Muscle layer of duodenum (tissue), 2 donors: ENCODE results near the gene RAB25.

Source experiments
- H3K27ac ChIP-seq: one replicate; pipeline ENCODE4 v1.7.0; 2013; ENCODE audit warnings: mild to moderate bottlenecking, low read length
- H3K27me3 ChIP-seq: one replicate; pipeline ENCODE4 v1.7.0; 2013; ENCODE audit warnings: low read depth, mild to moderate bottlenecking, control low read depth, low read length
- H3K36me3 ChIP-seq, 2 donors: one replicate each; pipeline ENCODE4 v1.7.0; 2013; ENCODE audit warnings: low read length in 2 of 2, control low read depth in 1 of 2, mild to moderate bottlenecking in 1 of 2; ENCODE audit not compliant: insufficient read depth in 2 of 2, control insufficient read depth in 1 of 2
- H3K4me1 ChIP-seq, 2 donors: one replicate each; pipeline ENCODE4 v1.7.0; 2013; ENCODE audit warnings: low read length in 2 of 2, mild to moderate bottlenecking in 2 of 2, control low read depth in 1 of 2, moderate library complexity in 1 of 2; ENCODE audit not compliant: insufficient read depth in 2 of 2, control insufficient read depth in 1 of 2
- H3K4me3 ChIP-seq, 2 donors: one replicate each; pipeline ENCODE4 v1.7.0; 2013; ENCODE audit warnings: low read length in 2 of 2, low read depth in 1 of 2, mild to moderate bottlenecking in 1 of 2
- H3K9me3 ChIP-seq, 2 donors: one replicate each; pipeline ENCODE4 v1.7.0; 2013; ENCODE audit warnings: low read length in 2 of 2, control low read depth in 1 of 2, mild to moderate bottlenecking in 1 of 2; ENCODE audit not compliant: control insufficient read depth in 1 of 2
- donor health status: healthy.

RAB25 gene

GRCh38 chr1:156080863-156081179, 19.9 kb downstream of the RAB25 start:
- H3K27me3 ChIP-seq, result peaks cover 4% of the 10 kb centered on the region
- no peaks in the 10 kb centered on the region for H3K9me3 ChIP-seq
- H3K4me3 ChIP-seq, result no peak overlapping the region
- H3K36me3 ChIP-seq, result no peaks in the 10 kb centered on the region
- peaks cover 0 to 23% of the 10 kb centered on the region in 2 donors for H3K4me1 ChIP-seq
- no peak overlapping the region for H3K27ac ChIP-seq

DNA sequence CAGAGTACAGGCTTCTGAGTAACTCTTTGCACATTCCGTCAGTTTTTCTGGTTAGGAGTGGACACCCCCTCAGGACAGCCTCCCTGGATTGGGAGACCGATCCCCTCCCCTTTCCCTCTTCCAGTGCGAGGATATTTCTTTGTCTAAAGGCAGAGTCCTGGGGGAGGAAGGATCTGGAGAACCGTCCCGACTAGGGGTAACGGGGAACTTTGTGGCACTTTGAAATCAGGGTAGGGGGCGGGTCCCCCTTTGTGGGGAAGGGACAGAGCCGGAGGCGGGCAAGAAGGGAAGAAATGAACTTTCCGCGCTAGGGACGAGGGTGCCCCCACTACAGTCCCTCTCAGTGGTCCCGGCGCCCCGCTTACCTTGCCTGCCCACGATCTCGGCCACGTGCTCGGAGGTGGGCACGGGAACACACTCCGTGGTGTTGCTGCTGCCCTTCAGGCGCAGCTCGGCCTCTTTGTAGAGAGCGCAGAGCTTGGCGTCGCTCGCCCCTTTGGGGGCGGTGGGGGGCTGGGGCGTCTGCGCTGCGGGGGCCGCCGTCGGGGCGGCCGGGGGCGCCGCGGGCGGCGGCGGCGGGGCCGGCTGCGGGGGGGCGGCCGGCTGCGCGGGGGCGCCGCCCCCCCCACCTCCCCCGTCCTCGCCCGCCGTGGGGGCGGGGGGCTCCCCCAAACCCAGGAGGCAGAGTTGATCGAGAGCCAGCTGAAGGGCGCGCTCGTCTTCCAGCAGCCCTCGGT, 20.4 kb downstream of the RAB25 start:
- peak overlapping the region; percentile 73 to 87 for H3K4me3 ChIP-seq
- no peaks in the 10 kb centered on the region for H3K36me3 ChIP-seq
- no peak overlapping the region for H3K27ac ChIP-seq
- peaks cover 0 to 27% of the 10 kb centered on the region in 2 donors for H3K4me1 ChIP-seq
- peaks cover 4% of the 10 kb centered on the region for H3K27me3 ChIP-seq
- H3K9me3 ChIP-seq, result no peaks in the 10 kb centered on the region

DNA sequence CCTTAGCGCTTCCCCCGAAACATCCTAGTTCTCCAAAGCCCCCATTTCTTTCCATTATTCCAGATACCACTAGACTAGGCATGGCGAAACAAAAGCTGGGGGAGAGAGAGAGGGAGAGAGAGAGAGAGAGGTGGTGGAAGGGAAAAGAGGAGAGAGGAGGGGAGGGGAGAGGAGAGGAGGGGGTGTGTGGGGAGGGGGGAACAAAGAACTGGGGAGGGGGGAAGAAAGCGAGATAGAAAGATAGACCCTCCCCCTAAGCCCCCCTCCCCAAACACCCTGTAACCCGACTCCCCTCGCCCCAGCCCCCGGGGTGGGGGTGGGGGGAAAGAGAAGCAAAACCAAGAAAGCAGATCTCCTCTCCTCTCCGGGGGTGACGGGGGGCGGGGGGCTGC, 21.0 kb downstream of the RAB25 start:
- Histone ChIP-seq H3K27ac (no peak overlapping the region), H3K4me3 (peak overlapping the region; percentile 73 to 87), H3K4me1 (peaks cover 0 to 32% of the 10 kb centered on the region in 2 donors), H3K36me3 (no peaks in the 10 kb centered on the region), H3K9me3 (no peaks in the 10 kb centered on the region), H3K27me3 (peaks cover 4% of the 10 kb centered on the region)

DNA sequence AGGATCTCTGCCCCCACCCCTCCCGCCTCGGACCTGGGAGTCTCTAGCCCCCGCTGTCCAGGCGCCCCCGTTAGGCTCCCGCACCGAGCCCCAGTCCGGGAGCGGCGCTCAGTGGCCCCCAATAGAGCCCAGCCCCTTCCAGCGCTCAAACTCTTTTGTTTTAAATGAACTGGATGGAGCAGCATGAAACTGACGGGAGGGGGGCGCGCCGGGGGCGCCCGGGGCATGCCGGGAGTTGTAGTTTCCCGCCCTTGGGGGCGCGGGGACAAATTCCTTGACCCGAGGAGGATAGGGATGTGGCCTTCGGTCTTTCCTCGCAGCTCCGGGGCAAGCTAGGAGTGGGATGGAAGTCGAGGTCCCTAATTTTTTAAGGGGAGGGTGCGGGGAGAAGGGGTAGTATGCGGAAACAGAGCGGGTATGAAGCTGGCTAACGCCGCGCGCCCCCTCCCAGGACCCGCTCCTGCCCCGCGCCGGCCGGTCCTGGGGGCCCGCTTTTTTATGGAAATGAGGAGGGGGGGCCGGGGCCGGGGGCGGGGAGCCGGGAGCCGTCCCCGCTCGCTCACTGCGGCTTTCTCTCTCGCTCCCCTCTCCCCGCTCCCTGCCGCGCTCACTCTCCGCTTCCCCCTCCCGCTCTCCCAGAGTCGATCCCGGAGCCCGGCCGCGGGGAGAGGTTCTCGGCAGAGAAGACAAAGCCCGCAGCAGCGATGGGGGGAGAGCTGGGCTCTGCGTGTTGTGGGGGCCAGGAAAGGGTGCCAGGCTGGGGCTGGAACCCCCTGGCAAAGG, 21.5 kb downstream of the RAB25 start, which contains the start of gene MEX3A:
Gene MEX3A (minus strand): TSS at position 157 of the 783 bp plus-strand sequence. CDS start 467 bp downstream, outside the sequence.
- Histone ChIP-seq H3K27ac (no peak within 1 kb of the TSS), H3K4me3 (peak within 1 kb of the TSS; percentile 73 to 87), H3K27me3 (peaks cover 4% of the 10 kb centered on the region), H3K4me1 (peaks cover 0 to 34% of the 10 kb centered on the region in 2 donors), H3K36me3 (no peaks in the 10 kb centered on the region), H3K9me3 (no peaks in the 10 kb centered on the region)

DNA sequence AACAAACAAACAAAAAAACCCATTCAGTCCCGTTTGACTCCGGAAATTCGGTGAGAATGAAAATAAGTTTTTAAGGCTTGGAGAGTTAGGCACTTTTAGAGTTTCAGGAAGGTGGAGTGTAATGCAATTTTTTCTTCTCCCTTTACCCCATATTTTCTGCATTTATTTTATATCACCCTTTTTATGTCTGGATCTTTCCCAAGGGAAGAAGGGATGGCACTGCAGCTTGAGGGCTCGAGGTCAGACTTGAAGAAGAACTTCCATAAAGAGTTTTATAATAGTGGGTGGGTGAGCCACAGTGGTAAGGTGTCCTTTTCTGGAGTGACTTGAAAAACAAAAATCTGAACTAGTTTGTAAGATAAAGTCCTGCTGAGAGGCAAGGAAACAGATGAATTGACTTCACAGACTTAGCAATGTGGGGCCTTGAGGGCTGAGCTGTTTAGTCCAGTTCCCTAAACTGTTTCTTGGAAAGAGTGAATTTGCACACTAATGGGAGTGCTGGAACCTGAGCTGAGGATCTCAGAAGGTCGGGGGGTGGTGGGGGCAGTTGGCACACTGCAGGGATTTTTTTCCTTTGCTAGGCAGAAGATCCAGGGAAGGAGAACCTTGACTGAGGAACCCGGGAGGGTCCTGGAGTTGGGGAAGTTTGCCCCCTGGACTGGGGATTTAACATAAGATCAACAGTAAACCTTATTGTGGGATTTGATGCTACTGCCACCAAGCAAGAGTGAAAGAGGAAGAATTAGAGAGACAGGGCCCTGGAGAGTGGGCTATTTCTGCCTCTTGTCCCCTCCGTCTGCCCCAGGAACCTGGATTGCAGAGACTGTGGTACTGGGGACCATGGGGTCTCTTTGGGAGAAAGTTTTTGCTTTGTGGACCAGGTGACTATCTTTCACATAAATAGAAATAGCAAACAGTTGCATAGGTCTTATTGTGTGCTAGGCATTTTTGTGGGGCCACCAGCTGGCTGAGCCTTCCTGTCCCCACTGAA, 23.1 kb downstream of the RAB25 start:
- H3K9me3 ChIP-seq, result no peaks in the 10 kb centered on the region
- H3K36me3 ChIP-seq, result no peaks in the 10 kb centered on the region
- no peak overlapping the region for H3K27ac ChIP-seq
- H3K4me1 ChIP-seq, result peaks cover 0 to 34% of the 10 kb centered on the region in 2 donors
- peaks cover 4% of the 10 kb centered on the region for H3K27me3 ChIP-seq
- no peak overlapping the region for H3K4me3 ChIP-seq

- H3K4me1 ChIP-seq, result peaks cover 0 to 35% of the 10 kb centered on the region in 2 donors
- no peaks in the 10 kb centered on the region for H3K9me3 ChIP-seq
- no peak overlapping the region for H3K27ac ChIP-seq
- no peak overlapping the region for H3K4me3 ChIP-seq
- H3K27me3 ChIP-seq, result no peaks in the 10 kb centered on the region
- H3K36me3 ChIP-seq, result no peaks in the 10 kb centered on the region
Measured at GRCh38 chr1:156086256-156086662, 25.3 kb downstream of the RAB25 start.

DNA sequence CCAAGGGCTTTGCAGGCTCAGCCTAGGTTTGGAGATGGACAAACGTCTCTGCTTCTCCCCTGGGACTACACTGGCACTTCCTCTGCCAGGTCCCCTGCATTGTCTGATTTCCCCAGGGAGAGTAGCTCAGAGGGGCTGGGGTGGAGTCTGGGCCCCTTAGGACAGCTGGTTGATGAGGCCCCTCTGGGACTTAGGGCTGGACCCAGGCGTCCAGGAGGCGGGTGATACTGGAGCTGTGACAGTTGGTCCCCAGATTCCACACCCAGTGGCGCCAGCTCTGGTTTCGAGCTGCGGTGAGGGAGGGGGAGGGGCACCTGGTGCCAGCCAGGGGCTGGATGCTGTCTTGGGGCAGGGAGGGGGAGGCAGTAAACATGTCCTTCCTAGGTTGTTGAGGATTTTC, 28.7 kb downstream of the RAB25 start:
- peaks cover 0 to 14% of the 10 kb centered on the region in 2 donors for H3K4me1 ChIP-seq
- H3K4me3 ChIP-seq, result no peak overlapping the region
- no peaks in the 10 kb centered on the region for H3K9me3 ChIP-seq
- no peak overlapping the region for H3K27ac ChIP-seq
- H3K36me3 ChIP-seq, result no peaks in the 10 kb centered on the region
- H3K27me3 ChIP-seq, result no peaks in the 10 kb centered on the region

DNA sequence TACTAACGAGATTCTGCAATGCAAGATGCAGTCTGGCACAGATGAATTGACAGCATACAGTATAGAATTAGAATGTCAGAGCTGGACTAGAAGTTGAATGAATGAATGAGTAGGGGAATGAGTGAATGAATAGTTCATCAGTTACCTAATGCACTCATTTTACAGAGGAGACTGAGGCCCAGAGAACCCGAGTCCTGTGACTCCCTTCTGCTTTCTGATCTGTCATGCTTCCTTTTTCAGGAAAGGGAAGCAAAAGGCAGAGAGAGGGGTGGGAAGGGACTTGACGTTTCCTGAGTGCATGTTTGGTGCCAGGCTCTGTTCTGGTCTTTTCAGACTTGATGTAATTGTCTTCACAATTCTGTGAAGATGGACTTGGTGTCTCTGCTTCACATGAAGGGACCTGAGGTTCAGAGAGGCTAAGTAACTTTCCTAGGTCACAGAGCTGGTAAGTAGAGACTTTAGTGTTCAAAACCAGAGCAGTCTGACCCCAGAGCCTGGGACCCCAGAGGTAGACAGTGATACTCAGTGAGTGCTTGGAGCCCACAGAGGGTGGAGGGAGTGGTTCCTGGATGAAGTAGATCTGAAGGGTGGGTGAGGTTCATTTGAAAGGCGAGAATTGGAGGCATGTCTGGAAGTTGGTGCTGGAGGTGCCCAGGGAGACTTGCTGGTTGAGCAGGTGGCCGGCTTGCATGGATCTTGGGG, 29.3 kb downstream of the RAB25 start:
- H3K27ac ChIP-seq, result no peak overlapping the region
- no peaks in the 10 kb centered on the region for H3K9me3 ChIP-seq
- H3K36me3 ChIP-seq, result no peaks in the 10 kb centered on the region
- H3K27me3 ChIP-seq, result no peaks in the 10 kb centered on the region
- H3K4me3 ChIP-seq, result no peak overlapping the region
- H3K4me1 ChIP-seq, result peaks cover 0 to 13% of the 10 kb centered on the region in 2 donors

GRCh38 chr1:156090840-156091188, 29.9 kb downstream of the RAB25 start:
- Histone ChIP-seq H3K27ac (no peak overlapping the region), H3K27me3 (no peaks in the 10 kb centered on the region), H3K36me3 (no peaks in the 10 kb centered on the region)

GRCh38 chr1:156091610-156092009, 30.6 kb downstream of the RAB25 start:
- H3K4me3 ChIP-seq, result no peak overlapping the region
- peaks cover under 1 to 15% of the 10 kb centered on the region in 2 donors for H3K4me1 ChIP-seq
- H3K36me3 ChIP-seq, result no peaks in the 10 kb centered on the region
- H3K9me3 ChIP-seq, result no peaks in the 10 kb centered on the region
- H3K27me3 ChIP-seq, result no peaks in the 10 kb centered on the region
- H3K27ac ChIP-seq, result no peak overlapping the region

More at GRCh38 chr1:156090840-156091188, 29.9 kb downstream of the RAB25 start:
- H3K4me3 ChIP-seq, result no peak overlapping the region
- peaks cover 0 to 13% of the 10 kb centered on the region in 2 donors for H3K4me1 ChIP-seq
- no peaks in the 10 kb centered on the region for H3K9me3 ChIP-seq
